ENCODE data around the gene MBNL3. TPM values are rescaled to one million over a fixed set of nuclear protein-coding genes. Genes with fewer than 3 reads are reported as not detected.

Gene MBNL3
- total RNA-seq, 4 donors from 2014 or later = 30.6 to 41.3 (median 37.2) TPM

DNA sequence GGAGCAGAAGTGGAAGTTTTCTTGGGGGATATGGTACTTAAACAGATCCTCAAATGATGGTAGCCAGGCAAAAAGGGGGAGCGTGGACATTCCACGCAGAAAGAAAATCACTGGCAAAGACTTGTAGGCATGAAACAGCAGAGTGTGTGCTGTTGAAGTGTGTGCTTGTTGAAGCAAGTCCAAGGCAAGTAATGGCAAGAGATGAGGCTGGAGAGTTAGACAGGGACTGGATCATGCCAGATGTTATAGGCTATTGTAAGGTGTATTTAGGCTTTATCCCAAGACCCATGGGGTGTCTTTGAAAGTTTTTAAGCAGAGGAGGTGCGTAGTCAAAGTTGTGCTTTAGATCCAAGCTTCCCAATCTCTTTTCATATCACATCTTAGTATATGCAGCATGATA lies 124.5 kb downstream of the MBNL3 start:
- no peak overlapping the region for H3K27ac ChIP-seq
- H3K27me3 ChIP-seq = no peaks in the 10 kb centered on the region
- no peak overlapping the region for H3K4me3 ChIP-seq
- no peaks in the 10 kb centered on the region for H3K9me3 ChIP-seq
- DNase-seq (ENCODE audit: low spot score in 2 of 2) = no peak
- no peaks in the 10 kb centered on the region for H3K4me1 ChIP-seq
- 58% methylated on average over 3 of the region's 3 CpGs for WGBS
- TF ChIP-seq POLR2A (IDR thresholded peaks at IDR 0.05) (no peak), CTCF (IDR thresholded peaks at IDR 0.05) (no peak), POLR2AphosphoS5 (IDR thresholded peaks at IDR 0.05) (no peak), EP300 (IDR thresholded peaks at IDR 0.05) (no peak)
- no peaks in the 10 kb centered on the region for H3K36me3 ChIP-seq

- 85% methylated on average over 5 of the region's 5 CpGs for WGBS
- no peak overlapping the region for H3K4me3 ChIP-seq
These were observed 135.4 kb downstream of the MBNL3 start for GRCh38 chrX:132353430-132353829.

GRCh38 chrX:132336172-132336571 lies 152.7 kb downstream of the MBNL3 start:
- no peak for TF ChIP-seq POLR2A (IDR thresholded peaks at IDR 0.05)
- TF ChIP-seq EP300 (IDR thresholded peaks at IDR 0.05) = no peak
- 82% methylated on average over 2 of the region's 2 CpGs for WGBS
- H3K36me3 ChIP-seq = no peaks in the 10 kb centered on the region

More at GRCh38 chrX:132353430-132353829, 135.4 kb downstream of the MBNL3 start:
- no peak for DNase-seq (ENCODE audit: low spot score in 2 of 2)
- H3K27ac ChIP-seq = no peak overlapping the region
- no peaks in the 10 kb centered on the region for H3K27me3 ChIP-seq
- H3K36me3 ChIP-seq = no peaks in the 10 kb centered on the region
- no peak for TF ChIP-seq POLR2AphosphoS5 (IDR thresholded peaks at IDR 0.05)
- TF ChIP-seq CTCF (IDR thresholded peaks at IDR 0.05) = no peak
- TF ChIP-seq EP300 (IDR thresholded peaks at IDR 0.05) = no peak
- no peak for TF ChIP-seq POLR2A (IDR thresholded peaks at IDR 0.05)
- no peaks in the 10 kb centered on the region for H3K4me1 ChIP-seq
- H3K9me3 ChIP-seq = no peaks in the 10 kb centered on the region

DNA sequence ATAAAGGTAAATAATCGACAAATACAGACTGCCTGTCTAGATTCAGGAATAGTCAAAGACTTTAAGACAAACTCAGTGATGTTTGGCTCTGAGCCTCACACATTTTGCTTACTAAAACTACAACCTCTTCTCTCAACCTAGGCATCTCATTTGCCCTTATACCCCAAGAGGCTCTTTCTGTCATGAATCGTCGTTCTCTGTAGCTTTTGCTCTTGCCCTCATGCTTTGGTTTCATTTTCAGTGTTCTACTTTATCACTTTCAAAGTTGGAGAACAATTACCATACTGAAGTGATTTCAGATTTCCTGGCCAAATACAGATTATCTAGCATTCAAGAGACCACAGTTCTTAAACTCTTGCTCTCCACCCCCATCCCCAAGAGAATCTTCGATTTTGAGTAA lies 155.5 kb downstream of the MBNL3 start:
- WGBS = 74% methylated on average over 4 of the region's 4 CpGs
- Histone ChIP-seq H3K9me3 (no peaks in the 10 kb centered on the region), H3K27me3 (no peaks in the 10 kb centered on the region), H3K27ac (no peak overlapping the region), H3K4me3 (no peak overlapping the region), H3K36me3 (no peaks in the 10 kb centered on the region), H3K4me1 (no peaks in the 10 kb centered on the region)
- TF ChIP-seq EP300 (IDR thresholded peaks at IDR 0.05) (no peak), POLR2AphosphoS5 (IDR thresholded peaks at IDR 0.05) (no peak), CTCF (IDR thresholded peaks at IDR 0.05) (no peak), POLR2A (IDR thresholded peaks at IDR 0.05) (no peak)
- DNase-seq (ENCODE audit: low spot score in 2 of 2) = no peak

More at GRCh38 chrX:132336172-132336571, 152.7 kb downstream of the MBNL3 start:
- no peak for DNase-seq (ENCODE audit: low spot score in 2 of 2)
- H3K4me1 ChIP-seq = no peaks in the 10 kb centered on the region
- no peak overlapping the region for H3K4me3 ChIP-seq
- no peaks in the 10 kb centered on the region for H3K9me3 ChIP-seq
- H3K27me3 ChIP-seq = no peaks in the 10 kb centered on the region
- no peak overlapping the region for H3K27ac ChIP-seq

DNA sequence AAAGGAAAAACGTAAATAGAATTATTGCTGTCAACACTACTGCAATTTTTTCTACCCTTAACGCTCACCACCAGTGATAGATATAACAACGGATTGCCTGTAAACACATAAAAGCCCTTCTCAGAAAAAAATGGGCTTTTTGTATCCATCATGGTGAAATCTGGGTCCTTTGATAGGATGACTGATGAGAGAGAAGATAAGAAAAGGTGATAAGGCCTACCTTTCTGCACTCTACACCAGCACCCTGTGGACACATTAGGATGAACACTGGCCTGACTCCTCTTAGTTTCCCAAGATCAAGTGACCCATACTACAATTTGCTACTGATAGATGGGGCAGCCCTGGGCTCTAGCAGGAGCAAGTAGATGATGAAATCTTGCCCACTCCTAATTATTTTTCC lies 157.3 kb downstream of the MBNL3 start:
- Histone ChIP-seq H3K27me3 (no peaks in the 10 kb centered on the region), H3K4me3 (no peak overlapping the region), H3K4me1 (no peaks in the 10 kb centered on the region), H3K36me3 (no peaks in the 10 kb centered on the region), H3K9me3 (no peaks in the 10 kb centered on the region), H3K27ac (no peak overlapping the region)
- TF ChIP-seq POLR2A (IDR thresholded peaks at IDR 0.05) (no peak), CTCF (IDR thresholded peaks at IDR 0.05) (no peak), POLR2AphosphoS5 (IDR thresholded peaks at IDR 0.05) (no peak), EP300 (IDR thresholded peaks at IDR 0.05) (no peak)
- 57% methylated on average over 3 of the region's 3 CpGs for WGBS
- no peak for DNase-seq (ENCODE audit: low spot score in 2 of 2)

DNA sequence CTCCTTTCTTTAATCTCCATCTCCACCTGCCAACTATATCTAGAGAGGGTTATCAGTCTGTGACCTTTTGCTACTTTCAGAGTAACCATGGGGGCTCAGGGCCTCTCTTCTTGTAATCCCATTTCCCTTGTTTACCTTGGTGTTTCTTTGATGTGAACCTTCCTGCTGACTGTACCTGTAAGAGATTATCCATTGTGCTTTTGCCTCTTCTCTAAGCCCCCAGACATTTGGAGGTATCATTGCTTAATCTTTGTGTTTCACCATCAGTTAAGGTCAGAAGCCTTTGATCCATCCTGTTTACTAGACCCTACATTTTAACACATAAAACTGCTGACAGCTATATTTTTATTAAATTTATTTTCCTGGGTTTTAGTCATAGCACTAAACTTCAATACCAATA lies 157.8 kb downstream of the MBNL3 start:
- DNase-seq (ENCODE audit: low spot score in 2 of 2) = no peak
- H3K9me3 ChIP-seq = no peaks in the 10 kb centered on the region
- H3K4me3 ChIP-seq = no peak overlapping the region
- H3K27me3 ChIP-seq = no peaks in the 10 kb centered on the region
- H3K36me3 ChIP-seq = no peaks in the 10 kb centered on the region
- TF ChIP-seq POLR2A (IDR thresholded peaks at IDR 0.05) = no peak
- TF ChIP-seq CTCF (IDR thresholded peaks at IDR 0.05) = no peak
- TF ChIP-seq POLR2AphosphoS5 (IDR thresholded peaks at IDR 0.05) = no peak
- TF ChIP-seq EP300 (IDR thresholded peaks at IDR 0.05) = no peak
- H3K27ac ChIP-seq = no peak overlapping the region
- no peaks in the 10 kb centered on the region for H3K4me1 ChIP-seq
